Measurements from ENCODE around the gene ICOSLG. TPM values are rescaled to one million over a fixed set of nuclear protein-coding genes. Genes with fewer than 3 reads are reported as not detected.

ICOSLG gene
- total and polyA plus RNA-seq, 2 experiments from 2014 or later: 1.9 to 2.4 TPM

DNA sequence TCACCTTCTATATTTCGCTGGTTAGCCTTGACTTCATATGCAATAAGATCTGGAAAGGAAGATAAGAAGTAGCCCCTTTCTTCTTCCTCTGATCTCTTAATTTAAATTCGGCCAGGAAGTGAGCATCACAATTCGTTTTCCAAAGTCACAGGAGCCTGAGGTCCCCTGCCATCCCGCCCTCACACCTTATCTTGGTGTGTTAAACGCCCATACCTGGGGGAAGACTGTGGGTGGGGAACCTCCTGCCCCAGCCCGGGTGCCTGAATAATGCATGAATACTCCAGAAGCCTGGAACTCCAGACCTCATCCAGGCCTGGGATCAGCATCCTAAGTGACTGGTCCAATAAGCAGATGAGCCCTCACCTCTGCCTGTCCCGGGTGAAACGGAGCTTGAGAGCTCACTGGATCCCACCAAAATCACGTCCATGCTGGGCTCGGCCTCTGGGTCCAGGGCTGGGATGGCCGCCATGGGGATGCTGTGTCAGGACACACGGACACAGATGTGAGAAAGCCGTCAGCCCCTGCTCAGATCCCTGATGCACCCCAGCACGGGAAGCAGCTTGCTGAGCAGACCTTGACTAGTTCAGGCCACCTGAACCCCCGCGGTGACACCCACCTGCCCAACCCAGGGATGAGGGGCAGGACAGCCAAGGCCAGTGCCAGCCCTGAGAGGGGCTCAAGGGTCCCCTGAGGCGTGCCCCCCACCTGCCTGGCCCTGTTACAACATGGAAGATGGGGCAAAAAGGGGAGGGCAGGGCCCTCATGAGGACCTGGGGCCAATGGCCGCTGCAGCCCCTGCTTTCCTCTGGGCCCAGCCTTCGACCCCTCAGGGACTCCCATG lies 20.3 kb upstream of the ICOSLG start:
- no peak overlapping the region for H3K27ac ChIP-seq
- no peak overlapping the region for H3K4me3 ChIP-seq
- no peak overlapping the region for H3K4me2 ChIP-seq
- H3K4me1 ChIP-seq (ENCODE audit: insufficient read depth): no peaks in the 10 kb centered on the region
- TF ChIP-seq EZH2 (IDR thresholded peaks at IDR 0.05; ENCODE audit: borderline replicate concordance) (no peak), EZH2phosphoT487 (IDR thresholded peaks at IDR 0.05; ENCODE audit: low read depth, severe bottlenecking, unreplicated experiment) (no peak), CTCF (IDR thresholded peaks at IDR 0.05; ENCODE audit: poor library complexity) (no peak)
- no peaks in the 10 kb centered on the region for H3K9me3 ChIP-seq (ENCODE audit: low read depth)
- H3K79me2 ChIP-seq: no peaks in the 10 kb centered on the region
- 84% methylated on average over 19 of the region's 19 CpGs for WGBS (ENCODE audit: low lambda C conversion rate, missing lambda C conversion rate)
- H3K27me3 ChIP-seq: no peaks in the 10 kb centered on the region
- no peak overlapping the region for H2AFZ ChIP-seq
- H3K36me3 ChIP-seq (replicated peaks; ENCODE audit: insufficient read depth, low read depth): no peaks in the 10 kb centered on the region
- DNase-seq (ENCODE audit: low spot score): no peak
- H4K20me1 ChIP-seq (ENCODE audit: insufficient read depth, poor library complexity, severe bottlenecking): no peaks in the 10 kb centered on the region
- no peaks in the 10 kb centered on the region for H3K9me2 ChIP-seq (replicated peaks; ENCODE audit: insufficient read depth)

- H3K27me3 ChIP-seq: no peaks in the 10 kb centered on the region
- WGBS (ENCODE audit: low lambda C conversion rate, missing lambda C conversion rate): 71% methylated on average over 4 of the region's 4 CpGs
- no peak overlapping the region for H3K4me2 ChIP-seq
- H2AFZ ChIP-seq: no peak overlapping the region
- H3K4me3 ChIP-seq: no peak overlapping the region
- no peak for DNase-seq (ENCODE audit: low spot score)
- H3K9me3 ChIP-seq (ENCODE audit: low read depth): no peaks in the 10 kb centered on the region
- no peaks in the 10 kb centered on the region for H3K79me2 ChIP-seq
- no peak for TF ChIP-seq EZH2phosphoT487 (IDR thresholded peaks at IDR 0.05; ENCODE audit: low read depth, severe bottlenecking, unreplicated experiment)
- TF ChIP-seq EZH2 (IDR thresholded peaks at IDR 0.05; ENCODE audit: borderline replicate concordance): no peak
- no peak for TF ChIP-seq CTCF (IDR thresholded peaks at IDR 0.05; ENCODE audit: poor library complexity)
- no peaks in the 10 kb centered on the region for H4K20me1 ChIP-seq (ENCODE audit: insufficient read depth, poor library complexity, severe bottlenecking)
- no peaks in the 10 kb centered on the region for H3K36me3 ChIP-seq (replicated peaks; ENCODE audit: insufficient read depth, low read depth)
- H3K9me2 ChIP-seq (replicated peaks; ENCODE audit: insufficient read depth): no peaks in the 10 kb centered on the region
- no peaks in the 10 kb centered on the region for H3K4me1 ChIP-seq (ENCODE audit: insufficient read depth)
- H3K27ac ChIP-seq: no peak overlapping the region
These were observed 19.3 kb upstream of the ICOSLG start for GRCh38 chr21:44260066-44260465.

DNA sequence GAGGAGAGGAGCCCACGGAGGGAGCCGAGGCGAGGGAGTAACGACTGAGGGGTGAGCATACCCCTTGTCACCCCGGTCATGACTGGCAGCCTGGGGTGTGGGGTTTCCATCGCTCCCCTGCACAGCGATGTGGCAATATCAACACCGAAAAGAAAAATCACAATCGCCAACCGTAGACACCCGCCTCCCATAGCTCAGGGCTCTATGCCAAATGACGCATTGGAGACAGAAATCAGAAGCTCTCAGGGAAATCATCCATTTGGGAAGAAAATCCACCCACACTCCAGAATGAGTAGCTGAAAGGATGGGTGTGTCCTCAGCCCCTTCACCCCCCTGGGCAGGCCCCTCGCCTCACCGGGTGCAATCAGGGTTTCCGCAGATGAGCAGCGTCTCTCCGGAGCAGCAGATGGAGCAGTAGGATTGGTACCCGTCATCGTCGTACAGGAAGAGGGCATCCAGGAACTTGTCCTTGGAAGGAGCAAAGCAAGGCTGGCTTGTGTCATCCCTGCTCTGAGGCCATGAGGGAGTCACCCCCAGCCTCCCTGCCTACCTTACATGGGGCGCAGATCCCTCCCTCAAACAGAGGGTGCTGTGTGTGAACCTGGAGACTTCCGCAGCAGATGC lies 18.5 kb upstream of the ICOSLG start:
- H2AFZ ChIP-seq: no peak overlapping the region
- no peak for TF ChIP-seq CTCF (IDR thresholded peaks at IDR 0.05; ENCODE audit: poor library complexity)
- no peak for TF ChIP-seq EZH2phosphoT487 (IDR thresholded peaks at IDR 0.05; ENCODE audit: low read depth, severe bottlenecking, unreplicated experiment)
- TF ChIP-seq EZH2 (IDR thresholded peaks at IDR 0.05; ENCODE audit: borderline replicate concordance): no peak
- no peaks in the 10 kb centered on the region for H4K20me1 ChIP-seq (ENCODE audit: insufficient read depth, poor library complexity, severe bottlenecking)
- H3K27ac ChIP-seq: no peak overlapping the region
- H3K9me2 ChIP-seq (replicated peaks; ENCODE audit: insufficient read depth): no peaks in the 10 kb centered on the region
- H3K4me3 ChIP-seq: no peak overlapping the region
- no peaks in the 10 kb centered on the region for H3K9me3 ChIP-seq (ENCODE audit: low read depth)
- DNase-seq (ENCODE audit: low spot score): no peak
- H3K27me3 ChIP-seq: no peaks in the 10 kb centered on the region
- H3K36me3 ChIP-seq (replicated peaks; ENCODE audit: insufficient read depth, low read depth): no peaks in the 10 kb centered on the region
- 91% methylated on average over 22 of the region's 22 CpGs for WGBS (ENCODE audit: low lambda C conversion rate, missing lambda C conversion rate)
- H3K4me2 ChIP-seq: no peak overlapping the region
- no peaks in the 10 kb centered on the region for H3K4me1 ChIP-seq (ENCODE audit: insufficient read depth)
- H3K79me2 ChIP-seq: no peaks in the 10 kb centered on the region

Data from hepatocyte (in vitro differentiated cells).